Liver (tissue), 9 donors: Measurements from ENCODE around the gene TMEM131. TPM values are rescaled to one million over a fixed set of nuclear protein-coding genes. Genes with fewer than 3 reads are reported as not detected.

ENCODE experiments used
- DNase-seq: peaks from one replicate; pipeline ENCODE4 v3.0.0-alpha.2; 2017; ENCODE audit warnings: low spot score
- H3K27ac ChIP-seq, 2 donors: one replicate each; pipeline ENCODE4 v1.7.0; 2013; ENCODE audit warnings: inconsistent platforms in 2 of 2, low read length in 2 of 2, control low read depth in 1 of 2, low read depth in 1 of 2, mild to moderate bottlenecking in 1 of 2
- H3K27me3 ChIP-seq, 4 donors: one replicate each; pipeline versions ENCODE4 v1.6.1 to v1.7.0; 2013; ENCODE audit warnings: low read length in 3 of 4, inconsistent platforms in 1 of 4, mild to moderate bottlenecking in 1 of 4, moderate library complexity in 1 of 4; ENCODE audit not compliant: control insufficient read depth in 4 of 4, insufficient read depth in 4 of 4
- H3K36me3 ChIP-seq, 4 donors: one replicate each; pipeline versions ENCODE4 v1.6.1 to v1.7.0; 2013; ENCODE audit warnings: low read length in 3 of 4, mild to moderate bottlenecking in 3 of 4, low read depth in 1 of 4, moderate library complexity in 1 of 4; ENCODE audit not compliant: control insufficient read depth in 4 of 4, insufficient read depth in 3 of 4
- H3K4me1 ChIP-seq, 4 donors: one replicate each; pipeline versions ENCODE4 v1.6.1 to v1.7.0; 2013; ENCODE audit warnings: low read length in 3 of 4, mild to moderate bottlenecking in 3 of 4, moderate library complexity in 1 of 4; ENCODE audit not compliant: control insufficient read depth in 4 of 4, insufficient read depth in 4 of 4
- H3K4me3 ChIP-seq, 3 donors: one replicate each; pipeline versions ENCODE4 v1.6.1 to v1.7.0; 2013; ENCODE audit warnings: low read length in 3 of 3, control low read depth in 1 of 3, low read depth in 1 of 3, mild to moderate bottlenecking in 1 of 3
- H3K9ac ChIP-seq, 2 donors: one replicate each; pipeline ENCODE4 v1.7.0; 2013; ENCODE audit warnings: low read length in 2 of 2, mild to moderate bottlenecking in 2 of 2, moderate library complexity in 2 of 2, control low read depth in 1 of 2, low read depth in 1 of 2
- H3K9me3 ChIP-seq, 4 donors: one replicate each; pipeline versions ENCODE4 v1.6.1 to v1.7.0; 2013; ENCODE audit warnings: low read length in 3 of 4; ENCODE audit not compliant: control insufficient read depth in 4 of 4
- FOXA1 ChIP-seq: IDR thresholded peaks from 2 replicates; pipeline ENCODE4 v1.6.1; 2016; ENCODE audit warnings: antibody characterized with exemption
- HNF4A ChIP-seq, 2 donors: conservative IDR thresholded peaks; 2 replicates each; pipeline ENCODE4 v1.6.1; 2016; ENCODE audit warnings: antibody characterized with exemption in 2 of 2, mild to moderate bottlenecking in 2 of 2
- JUND ChIP-seq, 2 donors: IDR thresholded peaks; 2 replicates each; pipeline ENCODE4 v1.6.1; 2016; ENCODE audit warnings: antibody characterized with exemption in 2 of 2
- MAX ChIP-seq: IDR thresholded peaks from 2 replicates; pipeline ENCODE4 v1.6.1; 2016; ENCODE audit warnings: antibody characterized with exemption
- RAD21 ChIP-seq, 2 donors: IDR thresholded peaks; 2 replicates each; pipeline ENCODE4 v1.6.1; 2016; ENCODE audit warnings: antibody characterized with exemption in 2 of 2, mild to moderate bottlenecking in 2 of 2
- RXRA ChIP-seq, 2 donors: IDR thresholded peaks; 2 replicates each; pipeline ENCODE4 v1.6.1; 2017 to 2018; ENCODE audit warnings: antibody characterized with exemption in 2 of 2, mild to moderate bottlenecking in 1 of 2
- YY1 ChIP-seq: IDR thresholded peaks from 2 replicates; pipeline ENCODE4 v1.6.1; 2016; ENCODE audit warnings: antibody characterized with exemption, mild to moderate bottlenecking
- ZBTB33 ChIP-seq: IDR thresholded peaks from 2 replicates; pipeline ENCODE4 v1.6.1; 2016; ENCODE audit warnings: antibody characterized with exemption
- WGBS: extraction: QIAGEN DNeasy Blood & Tissue Kit; methylation state at CpG from one replicate; pipeline ENCODE4 v1.1.7; 2013; 5-methylcytosine and 5-hydroxymethylcytosine counted together
- polyA plus RNA-seq, 2 donors: library from polyadenylated mRNA; stranded (reverse) in 1 of 2; unstranded in 1 of 2; fragments of 200-250 nt in 1 of 2; fragments of >200 nt in 1 of 2; fragmentation: Nextera tagmentation in 1 of 2; extraction: Ambion mirVana in 1 of 2; gene quantifications; one replicate each; pipeline versions ENCODE4 v1.2.1 to v1.2.3, GENCODE V29; 2013 to 2015
- total RNA-seq, 2 donors: library from RNA; depleted of rRNA; stranded (reverse); fragments of >200 nt; gene quantifications; one replicate each; pipeline ENCODE4 v1.2.3, GENCODE V29; 2014
- TF ChIP-seq, protein P1 (sequence below): IDR thresholded peaks from 2 replicates; pipeline ENCODE4 v1.6.1; 2016; ENCODE audit warnings: antibody characterized with exemption, mild to moderate bottlenecking
- donor health status: healthy.
- donor health status: healthy.
- donor health status: healthy.
- donor health status: healthy.
- donor health status: healthy.

The TMEM131 gene
- total and polyA plus RNA-seq, 4 donors: 6.1 to 22.8 (median 11.2) TPM

DNA sequence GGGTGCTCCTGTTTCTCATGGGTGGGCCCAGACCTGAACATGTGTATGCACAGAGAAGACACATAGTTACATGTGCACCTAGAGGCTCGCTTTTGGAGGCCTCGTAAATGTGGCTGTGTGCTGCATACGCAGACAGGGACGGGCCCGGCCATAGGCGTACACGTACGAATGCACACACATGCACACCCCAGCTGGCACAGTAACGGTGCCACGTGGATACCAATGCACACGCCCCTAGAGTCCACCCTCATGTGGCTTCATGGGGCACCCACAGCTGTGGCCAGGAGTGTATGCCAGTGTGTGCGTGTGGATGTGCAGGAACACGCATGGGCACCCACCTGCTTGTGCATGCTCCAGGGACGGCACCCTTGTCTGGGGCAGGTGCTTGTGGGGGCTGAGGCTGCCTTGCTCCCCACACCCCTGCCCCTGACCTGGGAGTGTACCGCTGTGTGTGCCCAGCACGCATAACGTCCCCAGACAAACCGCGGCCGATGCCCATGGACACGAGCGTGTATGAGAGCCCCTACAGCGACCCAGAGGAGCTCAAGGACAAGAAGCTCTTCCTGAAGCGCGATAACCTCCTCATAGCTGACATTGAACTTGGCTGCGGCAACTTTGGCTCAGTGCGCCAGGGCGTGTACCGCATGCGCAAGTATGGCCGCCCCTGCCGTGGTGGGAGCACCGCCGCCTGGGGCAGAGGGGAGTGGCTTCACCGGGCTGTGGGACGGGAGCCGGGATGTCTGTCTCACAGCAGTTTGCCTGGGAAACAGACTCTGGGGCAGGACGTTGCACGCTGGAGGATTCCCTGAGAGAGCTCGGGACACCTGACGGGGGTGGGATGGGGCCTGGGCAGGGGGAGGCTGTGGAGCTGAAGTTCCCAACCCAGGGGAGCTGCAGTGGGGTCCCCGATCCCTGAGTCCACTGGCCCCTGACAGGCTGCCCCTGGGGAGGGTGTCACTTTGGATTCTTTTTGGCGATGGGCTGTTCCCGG is 261.4 kb downstream of the TMEM131 start:
- 93% methylated on average over 44 of the region's 44 CpGs for WGBS
- no peak for DNase-seq
- no peak for TF ChIP-seq YY1
- TF ChIP-seq JUND (IDR thresholded peaks at IDR 0.05): no peak
- TF ChIP-seq MAX: no peak
- TF ChIP-seq RXRA (IDR thresholded peaks at IDR 0.05): no peak
- Histone ChIP-seq H3K27me3 (no peaks in the 10 kb centered on the region), H3K4me3 (no peak overlapping the region), H3K27ac (no peak overlapping the region), H3K9me3 (peaks cover 0 to 4% (median 2%) of the 10 kb centered on the region in 4 donors), H3K36me3 (no peaks in the 10 kb centered on the region), H3K4me1 (no peaks in the 10 kb centered on the region), H3K9ac (no peak overlapping the region)

- Histone ChIP-seq H3K4me3 (no peak overlapping the region), H3K9me3 (peaks cover 0 to 4% (median 2%) of the 10 kb centered on the region in 4 donors), H3K4me1 (no peaks in the 10 kb centered on the region), H3K27me3 (no peaks in the 10 kb centered on the region), H3K27ac (no peak overlapping the region), H3K9ac (no peak overlapping the region), H3K36me3 (no peaks in the 10 kb centered on the region)
- no peak for TF ChIP-seq HNF4A (conservative IDR thresholded peaks at IDR 0.05)
- no peak for TF ChIP-seq RXRA (IDR thresholded peaks at IDR 0.05)
- TF ChIP-seq, protein P1, sequence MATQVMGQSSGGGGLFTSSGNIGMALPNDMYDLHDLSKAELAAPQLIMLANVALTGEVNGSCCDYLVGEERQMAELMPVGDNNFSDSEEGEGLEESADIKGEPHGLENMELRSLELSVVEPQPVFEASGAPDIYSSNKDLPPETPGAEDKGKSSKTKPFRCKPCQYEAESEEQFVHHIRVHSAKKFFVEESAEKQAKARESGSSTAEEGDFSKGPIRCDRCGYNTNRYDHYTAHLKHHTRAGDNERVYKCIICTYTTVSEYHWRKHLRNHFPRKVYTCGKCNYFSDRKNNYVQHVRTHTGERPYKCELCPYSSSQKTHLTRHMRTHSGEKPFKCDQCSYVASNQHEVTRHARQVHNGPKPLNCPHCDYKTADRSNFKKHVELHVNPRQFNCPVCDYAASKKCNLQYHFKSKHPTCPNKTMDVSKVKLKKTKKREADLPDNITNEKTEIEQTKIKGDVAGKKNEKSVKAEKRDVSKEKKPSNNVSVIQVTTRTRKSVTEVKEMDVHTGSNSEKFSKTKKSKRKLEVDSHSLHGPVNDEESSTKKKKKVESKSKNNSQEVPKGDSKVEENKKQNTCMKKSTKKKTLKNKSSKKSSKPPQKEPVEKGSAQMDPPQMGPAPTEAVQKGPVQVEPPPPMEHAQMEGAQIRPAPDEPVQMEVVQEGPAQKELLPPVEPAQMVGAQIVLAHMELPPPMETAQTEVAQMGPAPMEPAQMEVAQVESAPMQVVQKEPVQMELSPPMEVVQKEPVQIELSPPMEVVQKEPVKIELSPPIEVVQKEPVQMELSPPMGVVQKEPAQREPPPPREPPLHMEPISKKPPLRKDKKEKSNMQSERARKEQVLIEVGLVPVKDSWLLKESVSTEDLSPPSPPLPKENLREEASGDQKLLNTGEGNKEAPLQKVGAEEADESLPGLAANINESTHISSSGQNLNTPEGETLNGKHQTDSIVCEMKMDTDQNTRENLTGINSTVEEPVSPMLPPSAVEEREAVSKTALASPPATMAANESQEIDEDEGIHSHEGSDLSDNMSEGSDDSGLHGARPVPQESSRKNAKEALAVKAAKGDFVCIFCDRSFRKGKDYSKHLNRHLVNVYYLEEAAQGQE: no peak
- no peak for TF ChIP-seq YY1
- no peak for TF ChIP-seq ZBTB33
- TF ChIP-seq FOXA1: no peak
- no peak for TF ChIP-seq JUND (IDR thresholded peaks at IDR 0.05)
- no peak for TF ChIP-seq RAD21 (IDR thresholded peaks at IDR 0.05)
- DNase-seq: no peak
- WGBS: 84% methylated on average over 20 of the region's 20 CpGs
Measured at GRCh38 chr2:97733341-97734035, 262.3 kb downstream of the TMEM131 start.
